HG03442 (cell line): ENCODE data around the gene THBS4.

Experiments
- ATAC-seq: cut with Tn5 transposase; IDR thresholded peaks from one replicate; pipeline ENCODE4 v1.9.1; 2021; ENCODE audit warnings: mild to moderate bottlenecking, moderate library complexity; ENCODE audit not compliant: unreplicated experiment

Gene THBS4

DNA sequence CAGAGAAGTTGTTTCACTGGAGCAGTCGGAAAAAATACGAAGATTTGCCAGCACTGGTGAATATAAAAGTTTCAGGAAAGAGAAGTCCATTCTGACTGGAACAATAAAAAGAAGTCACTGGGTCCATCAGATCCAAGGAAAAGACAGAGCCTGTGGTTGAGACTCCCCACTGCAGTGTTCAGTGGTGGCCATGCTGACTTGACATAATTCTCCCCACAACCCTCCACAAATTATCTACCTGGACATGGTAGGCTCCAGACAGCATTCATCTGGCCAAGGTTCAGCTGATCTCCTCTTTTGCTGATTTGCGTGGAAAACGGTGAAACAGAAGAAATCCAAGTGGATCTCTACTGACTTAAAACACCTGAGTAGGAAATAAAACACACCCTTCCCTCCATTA lies 8.0 kb downstream of the THBS4 start:
- no peak for ATAC-seq

- no peak for ATAC-seq
Observed at GRCh38 chr5:80048084-80048780, 13.1 kb downstream of the THBS4 start.

GRCh38 chr5:80052464-80052863 lies 17.3 kb downstream of the THBS4 start:
- ATAC-seq, result no peak

GRCh38 chr5:80054682-80055081 lies 19.5 kb downstream of the THBS4 start:
- no peak for ATAC-seq

DNA sequence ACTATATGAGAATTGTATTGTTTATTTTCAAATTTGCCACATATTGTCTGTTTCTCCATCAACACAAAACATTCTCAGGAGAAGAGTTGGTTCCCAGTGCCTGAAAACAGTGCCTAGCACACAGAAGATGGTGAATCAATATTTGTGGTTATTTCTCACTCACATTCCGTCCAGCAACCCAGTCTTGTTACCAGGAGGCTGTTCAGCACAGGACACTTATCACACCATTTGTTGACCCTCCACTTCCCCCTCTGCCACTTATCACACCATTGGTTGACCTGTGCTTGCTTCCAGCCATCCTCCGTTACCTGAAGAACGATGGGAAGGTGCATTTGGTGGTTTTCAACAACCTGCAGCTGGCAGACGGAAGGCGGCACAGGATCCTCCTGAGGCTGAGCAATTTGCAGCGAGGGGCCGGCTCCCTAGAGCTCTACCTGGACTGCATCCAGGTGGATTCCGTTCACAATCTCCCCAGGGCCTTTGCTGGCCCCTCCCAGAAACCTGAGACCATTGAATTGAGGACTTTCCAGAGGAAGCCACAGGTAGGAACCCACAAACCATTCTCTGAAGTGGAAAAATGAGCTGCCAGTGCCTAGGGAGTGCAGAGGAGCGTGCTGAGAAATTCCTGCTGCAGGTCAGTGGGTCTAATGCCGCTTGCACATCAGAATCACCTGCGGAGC lies 20.5 kb downstream of the THBS4 start:
- ATAC-seq, result no peak

DNA sequence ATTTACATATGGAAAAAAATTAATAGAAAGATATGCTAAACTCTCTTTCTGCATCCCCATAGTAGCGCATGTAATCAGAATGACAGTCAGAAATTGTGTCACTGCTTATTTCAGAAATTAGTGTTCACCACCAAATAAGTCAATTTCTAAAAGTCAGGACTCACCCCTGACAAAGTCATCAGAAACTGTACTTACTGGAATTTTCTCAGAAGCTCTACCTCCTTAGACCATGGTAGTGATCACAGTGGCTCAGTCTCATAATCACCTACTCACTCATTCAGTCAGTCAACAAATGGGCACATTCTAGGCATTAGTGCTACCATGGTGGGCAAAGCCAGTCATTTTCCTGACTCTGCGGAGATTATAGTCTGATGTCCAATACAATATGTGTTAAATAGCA lies 22.0 kb downstream of the THBS4 start:
- no peak for ATAC-seq

- no peak for ATAC-seq
Observed at GRCh38 chr5:80057921-80058320, 22.8 kb downstream of the THBS4 start.

DNA sequence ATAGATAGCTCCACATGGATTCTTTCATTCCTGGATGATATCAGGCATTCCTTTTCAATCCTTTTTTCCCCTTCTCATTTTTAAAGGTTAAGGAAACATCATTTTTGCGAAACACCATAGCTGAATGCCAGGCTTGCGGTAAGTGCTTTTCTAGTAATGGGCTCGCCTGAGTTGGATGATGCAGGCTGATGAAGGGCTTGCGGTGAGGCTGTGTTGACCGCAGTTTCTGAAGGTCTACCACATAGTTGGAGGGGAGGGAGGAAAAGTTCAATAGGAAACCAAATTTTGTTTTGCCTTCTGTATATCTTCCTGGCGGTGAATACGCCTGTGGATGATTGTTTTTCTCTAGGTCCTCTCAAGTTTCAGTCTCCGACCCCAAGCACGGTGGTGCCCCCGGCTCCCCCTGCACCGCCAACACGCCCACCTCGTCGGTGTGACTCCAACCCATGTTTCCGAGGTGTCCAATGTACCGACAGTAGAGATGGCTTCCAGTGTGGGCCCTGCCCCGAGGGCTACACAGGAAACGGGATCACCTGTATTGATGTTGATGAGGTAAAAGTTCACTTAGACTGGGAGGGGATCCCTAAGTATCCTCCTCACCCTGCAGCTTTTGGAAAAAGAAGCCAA lies 24.3 kb downstream of the THBS4 start:
- ATAC-seq, result no peak

DNA sequence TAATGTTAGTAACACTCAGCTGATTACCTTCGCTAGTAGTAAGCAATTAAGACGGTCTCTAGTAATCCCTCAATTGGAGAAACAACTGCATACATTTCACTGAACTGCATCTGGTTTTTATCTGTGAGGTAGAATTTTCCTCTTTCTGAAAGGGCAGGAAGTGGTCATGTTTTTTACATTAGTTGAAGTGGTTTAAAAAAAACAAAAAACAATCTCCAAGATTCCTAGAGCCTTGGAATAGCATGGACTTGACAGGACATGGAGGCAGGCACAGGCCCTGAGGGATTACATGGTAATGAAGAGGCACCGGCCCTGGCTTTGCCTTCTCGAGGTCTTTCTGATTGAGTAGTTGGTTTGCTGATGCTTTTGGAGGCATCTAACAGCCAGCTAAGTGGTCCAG lies 25.8 kb downstream of the THBS4 start:
- ATAC-seq, result no peak

GRCh38 chr5:80061547-80061946 lies 26.4 kb downstream of the THBS4 start:
- no peak for ATAC-seq

- ATAC-seq, result no peak
Observed at GRCh38 chr5:80064124-80064523, 29.0 kb downstream of the THBS4 start.

- ATAC-seq, result no peak
Observed at GRCh38 chr5:80067016-80067415, 31.9 kb downstream of the THBS4 start.

GRCh38 chr5:80067531-80068245 lies 32.5 kb downstream of the THBS4 start:
- no peak for ATAC-seq

- ATAC-seq, result no peak
Observed at GRCh38 chr5:80068246-80068636, 33.1 kb downstream of the THBS4 start.

GRCh38 chr5:80068775-80069174 lies 33.6 kb downstream of the THBS4 start:
- ATAC-seq, result no peak

- ATAC-seq, result no peak
Observed at GRCh38 chr5:80069251-80069800, 34.2 kb downstream of the THBS4 start.

DNA sequence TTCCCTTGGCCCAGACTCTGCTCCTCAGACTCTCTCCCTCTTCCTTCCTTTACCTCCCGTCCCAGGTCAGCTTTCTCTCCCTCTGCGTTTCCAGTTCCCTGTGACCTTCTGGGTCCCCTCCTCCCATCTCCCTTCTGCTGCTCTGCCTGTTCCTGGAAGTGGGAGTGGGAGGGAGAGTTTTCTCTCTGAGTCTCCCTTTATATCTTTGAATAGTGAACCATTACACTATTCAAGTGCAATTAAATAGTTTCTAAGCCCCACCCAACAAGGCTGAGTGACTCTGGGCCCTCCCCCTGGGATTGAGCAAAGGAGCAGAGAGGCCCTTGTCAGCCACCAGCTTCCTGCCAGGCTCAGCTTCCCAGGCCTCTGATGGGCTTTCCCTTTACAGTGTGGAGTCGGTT lies 34.8 kb downstream of the THBS4 start:
- ATAC-seq, result no peak

DNA sequence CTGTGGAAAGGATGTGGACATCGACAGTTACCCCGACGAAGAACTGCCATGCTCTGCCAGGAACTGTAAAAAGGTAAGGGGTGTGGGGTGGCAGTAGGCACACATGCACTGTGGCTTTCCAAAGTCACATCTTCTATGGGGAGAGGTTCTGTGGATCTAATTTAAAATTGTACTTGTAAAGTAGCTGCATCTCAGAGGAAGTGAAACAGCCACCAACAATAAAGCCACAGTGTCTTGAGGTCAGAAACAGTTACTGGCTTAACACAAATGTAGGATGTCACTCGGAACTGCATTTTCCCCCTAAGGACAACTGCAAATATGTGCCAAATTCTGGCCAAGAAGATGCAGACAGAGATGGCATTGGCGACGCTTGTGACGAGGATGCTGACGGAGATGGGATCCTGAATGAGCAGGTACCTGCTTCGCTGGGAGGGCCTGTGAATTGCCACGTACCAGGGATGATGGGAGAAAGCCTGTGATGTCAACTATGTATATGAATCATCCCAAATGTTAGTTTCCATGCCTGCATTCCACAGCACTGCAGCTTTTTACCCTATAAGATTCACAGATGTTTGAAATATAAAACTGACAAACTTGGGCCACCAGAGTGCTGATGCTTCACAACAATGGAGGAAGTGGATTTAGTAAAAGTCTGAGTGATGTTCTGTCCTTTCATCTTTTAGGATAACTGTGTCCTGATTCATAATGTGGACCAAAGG lies 35.3 kb downstream of the THBS4 start:
- no peak for ATAC-seq

DNA sequence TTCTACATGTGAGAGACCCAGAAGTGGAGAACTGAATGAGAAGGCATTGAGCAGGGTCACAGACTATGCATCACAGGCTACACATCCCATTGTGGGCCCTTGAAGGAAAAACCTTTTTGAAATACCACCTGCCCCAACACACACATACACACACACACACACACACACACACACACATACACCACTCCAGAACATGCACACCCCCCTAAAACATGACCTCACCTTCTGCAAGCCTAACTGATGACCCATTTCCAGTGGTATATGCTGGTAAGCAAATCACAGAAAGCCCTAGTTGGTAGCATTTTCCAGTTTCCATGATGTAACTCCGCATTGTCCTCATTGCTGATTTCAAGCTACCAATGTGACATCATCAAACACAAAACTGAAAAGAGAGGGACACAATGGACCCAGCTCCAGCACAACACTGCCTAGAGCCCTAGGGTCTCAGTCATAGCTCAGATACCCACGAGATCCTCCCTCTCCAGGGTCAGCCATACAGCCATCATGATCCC lies 36.4 kb downstream of the THBS4 start:
- no peak for ATAC-seq
